HG03139 (cell line): Measurements from ENCODE around the gene MYO5C.
A peak's percentile ranks its signal among the peaks of the same experiment; 100 is the strongest.

Source experiments
- ATAC-seq: cut with Tn5 transposase; IDR thresholded peaks from one replicate; pipeline ENCODE4 v1.9.1; 2021; ENCODE audit not compliant: unreplicated experiment

The MYO5C gene

DNA sequence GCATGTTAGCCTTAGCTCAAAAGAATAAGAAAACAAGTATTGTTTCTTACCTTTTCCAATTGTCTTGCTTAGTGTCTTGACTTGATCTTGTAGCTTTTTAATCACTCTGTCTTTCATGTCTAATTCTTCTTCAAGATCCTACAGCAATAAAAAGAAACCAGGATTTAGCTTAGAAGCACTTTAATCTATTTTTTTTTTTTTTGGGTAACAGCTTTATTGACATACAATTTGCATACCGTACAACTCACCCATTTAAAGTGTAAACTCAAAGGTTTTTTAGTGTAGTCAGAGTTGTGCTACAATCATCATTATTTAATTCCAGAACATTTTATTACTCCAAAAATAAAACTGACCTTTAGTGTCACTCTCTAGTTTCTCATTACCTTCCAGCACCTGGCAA is 81.1 kb downstream of the MYO5C start:
- no peak for ATAC-seq

DNA sequence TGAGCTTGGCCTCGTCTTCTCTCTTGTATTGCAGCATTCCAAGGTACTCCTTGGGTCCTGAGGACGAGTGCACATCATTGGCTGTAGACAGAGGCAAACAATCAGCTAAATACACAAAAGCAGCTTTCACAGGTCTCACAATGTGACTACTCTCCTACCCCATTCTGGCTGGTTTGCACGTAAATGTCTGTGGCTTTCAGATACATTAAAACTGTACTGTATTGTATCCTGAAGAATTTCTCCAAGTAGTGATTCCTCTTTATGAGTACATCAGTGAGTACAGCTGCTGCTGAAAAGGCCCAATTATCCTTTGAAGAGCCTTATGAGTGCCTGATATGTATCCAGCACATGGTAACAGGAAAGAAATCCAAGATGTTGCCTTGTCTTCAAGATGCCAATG is 82.4 kb downstream of the MYO5C start:
- no peak for ATAC-seq

DNA sequence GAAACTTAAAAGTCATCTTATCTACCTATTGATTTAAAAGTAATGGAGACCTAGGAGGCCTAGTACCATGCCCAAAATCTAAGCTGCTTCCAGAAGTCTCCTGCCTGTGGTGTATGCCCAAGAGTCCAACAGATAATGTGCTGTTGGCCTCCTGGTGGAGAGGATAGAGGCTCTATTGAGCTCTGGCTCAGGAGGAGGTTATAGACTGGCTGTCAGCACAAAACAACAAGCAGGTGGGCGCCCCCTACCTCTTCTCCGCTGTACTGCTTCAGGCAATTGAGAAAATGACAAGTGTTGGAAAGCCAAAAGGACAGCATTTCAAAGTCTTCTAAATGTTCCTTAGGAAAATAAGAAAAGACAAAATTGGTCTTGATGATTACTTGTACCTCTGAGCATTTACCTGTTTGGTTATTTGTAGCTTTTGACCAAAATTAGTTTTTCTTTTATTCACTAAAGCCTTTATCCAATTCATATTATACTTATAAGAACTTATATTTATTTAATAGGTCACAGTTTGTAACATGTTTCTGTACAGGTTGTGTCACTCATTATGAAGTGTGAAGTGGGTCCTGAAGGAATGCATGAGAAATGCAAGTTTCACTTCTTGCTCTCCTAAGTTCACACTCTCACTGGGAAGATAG is 87.2 kb downstream of the MYO5C start:
- peak; percentile 83 for ATAC-seq

DNA sequence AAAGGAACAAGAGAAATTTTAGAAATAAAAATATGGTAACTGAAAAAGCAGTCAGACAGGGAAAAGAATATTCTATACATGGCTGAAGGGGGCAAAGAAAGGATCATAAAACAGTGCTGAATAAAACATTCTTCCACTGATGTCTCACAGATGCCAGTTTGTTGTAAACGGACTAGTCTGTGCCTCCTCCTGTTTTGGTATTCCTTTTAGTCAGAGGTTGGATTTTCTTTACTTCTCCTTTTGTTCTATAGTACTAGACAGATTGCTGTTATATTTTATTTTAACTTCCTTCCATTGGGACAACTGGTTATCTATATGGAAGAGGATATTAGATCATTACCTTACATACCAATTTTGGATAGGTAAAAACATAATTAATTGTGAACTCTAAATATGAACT is 88.4 kb downstream of the MYO5C start:
- ATAC-seq, result no peak

DNA sequence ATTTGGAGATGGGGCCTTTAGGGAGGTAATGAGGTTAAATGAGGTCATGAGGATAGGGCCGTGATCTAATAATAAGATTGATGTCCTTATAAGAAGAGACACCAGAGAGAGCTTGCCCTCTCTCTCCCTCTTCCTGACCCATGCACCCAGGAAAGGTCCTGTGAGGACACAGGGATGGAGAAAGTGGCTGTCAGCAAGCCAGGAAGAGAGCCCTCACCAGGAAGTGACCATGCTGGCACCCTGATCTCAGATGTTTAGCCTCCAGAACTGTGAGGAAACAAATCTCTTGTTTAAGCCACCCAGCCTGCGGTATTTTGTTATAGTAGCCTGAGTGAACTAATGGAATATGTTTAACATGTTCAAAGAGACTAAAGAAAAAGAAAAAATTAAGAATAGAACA is 89.2 kb downstream of the MYO5C start:
- no peak for ATAC-seq

DNA sequence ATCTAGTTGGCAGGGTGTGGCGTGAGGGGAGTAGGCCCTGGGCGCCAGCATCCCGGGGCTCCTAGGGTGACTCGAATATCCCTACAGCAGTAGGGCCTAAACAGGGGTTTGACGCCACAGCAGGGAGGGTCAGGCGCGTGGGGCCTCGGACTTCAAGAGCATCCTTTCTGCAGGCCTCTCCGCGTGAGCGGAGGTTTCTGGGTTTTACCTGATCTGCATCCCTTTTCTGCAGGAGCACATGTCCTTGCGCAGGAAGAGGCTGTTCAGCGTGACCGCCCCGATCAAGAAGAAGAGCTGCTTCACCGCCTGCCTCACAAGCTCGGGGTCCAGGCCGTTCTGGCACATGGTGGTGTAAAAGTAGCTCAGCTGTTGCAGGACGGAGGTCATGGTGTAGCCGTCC is 90.9 kb downstream of the MYO5C start:
- no peak for ATAC-seq

DNA sequence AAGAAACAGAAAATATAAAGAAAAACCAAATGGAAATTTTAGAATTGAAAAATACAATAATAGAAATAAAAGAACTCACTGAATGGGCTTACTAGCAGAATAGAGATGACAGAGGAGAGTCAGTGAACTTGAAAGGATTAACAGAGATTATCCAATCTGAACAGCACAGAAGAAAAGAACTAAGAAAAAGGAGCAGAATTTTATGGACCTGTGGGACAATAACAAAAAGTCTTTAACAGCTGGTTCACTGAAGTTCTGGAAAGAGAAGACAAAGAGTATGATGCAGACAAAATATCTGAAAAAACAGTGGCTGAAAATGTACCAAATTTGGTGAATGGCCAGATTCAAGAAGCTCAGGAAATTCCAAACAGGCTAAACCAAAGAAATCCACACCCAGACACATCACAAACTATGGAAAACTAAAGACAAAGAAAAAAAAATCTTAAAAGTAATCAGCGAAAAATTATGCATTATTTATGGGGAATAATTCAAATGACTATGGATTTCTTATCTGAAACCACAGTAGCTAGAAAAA is 94.7 kb downstream of the MYO5C start:
- ATAC-seq, result no peak

DNA sequence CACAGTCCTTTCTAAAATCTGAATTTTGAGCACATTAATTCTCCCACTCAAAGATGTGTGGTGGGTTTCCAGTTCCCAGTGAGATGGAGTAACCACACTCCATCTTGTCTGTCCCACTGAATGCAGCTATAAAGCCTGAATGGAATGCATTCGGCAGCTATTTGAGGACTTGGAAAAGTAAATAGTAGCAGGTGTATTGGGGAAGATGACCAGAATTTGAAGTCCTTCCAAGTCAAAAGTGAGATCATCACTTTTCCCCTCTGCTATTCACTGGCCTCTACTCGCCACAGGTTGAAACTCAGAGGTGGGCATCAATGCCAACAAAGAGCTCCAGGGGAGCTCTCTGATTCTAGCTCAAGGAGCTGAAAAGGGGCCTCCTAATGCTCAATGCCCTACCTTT is 96.3 kb downstream of the MYO5C start:
- ATAC-seq, result no peak

DNA sequence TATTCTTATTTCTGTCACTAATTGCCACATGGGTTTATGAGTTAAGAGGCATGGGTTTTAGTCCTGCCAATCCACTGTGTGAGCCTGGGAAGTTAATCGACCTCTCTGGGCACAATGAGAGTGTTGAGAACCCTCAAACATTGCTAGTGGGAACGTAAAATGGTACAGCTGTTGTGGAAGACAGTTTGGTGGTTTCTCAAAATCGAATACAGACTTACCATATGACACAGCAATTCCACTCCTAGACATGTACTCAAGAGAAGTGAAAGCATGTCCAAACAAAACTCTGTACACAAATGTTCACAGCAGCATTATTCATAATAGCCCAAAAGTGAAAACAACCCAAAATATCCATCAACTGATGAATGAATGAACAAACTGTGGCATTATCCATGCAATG is 98.7 kb downstream of the MYO5C start:
- ATAC-seq, result no peak

DNA sequence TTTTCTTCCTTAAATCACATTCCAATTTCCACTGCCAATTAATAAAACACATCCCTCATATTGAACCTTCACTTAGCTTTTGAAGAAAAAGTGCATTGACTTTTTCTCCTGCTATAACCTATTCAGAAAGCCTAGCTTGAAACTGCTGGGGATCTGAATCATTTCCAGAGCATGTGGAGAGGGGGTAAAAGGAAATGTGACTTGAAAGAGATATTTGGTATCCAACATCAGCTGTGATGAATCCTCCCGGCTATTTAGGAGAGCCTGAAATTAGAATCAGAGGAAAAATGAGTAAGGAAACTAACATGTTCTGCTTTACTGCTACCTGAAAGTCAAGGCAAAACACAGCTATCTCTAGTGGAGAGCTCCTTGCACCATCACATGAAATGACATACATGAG is 101.8 kb downstream of the MYO5C start:
- ATAC-seq, result no peak

DNA sequence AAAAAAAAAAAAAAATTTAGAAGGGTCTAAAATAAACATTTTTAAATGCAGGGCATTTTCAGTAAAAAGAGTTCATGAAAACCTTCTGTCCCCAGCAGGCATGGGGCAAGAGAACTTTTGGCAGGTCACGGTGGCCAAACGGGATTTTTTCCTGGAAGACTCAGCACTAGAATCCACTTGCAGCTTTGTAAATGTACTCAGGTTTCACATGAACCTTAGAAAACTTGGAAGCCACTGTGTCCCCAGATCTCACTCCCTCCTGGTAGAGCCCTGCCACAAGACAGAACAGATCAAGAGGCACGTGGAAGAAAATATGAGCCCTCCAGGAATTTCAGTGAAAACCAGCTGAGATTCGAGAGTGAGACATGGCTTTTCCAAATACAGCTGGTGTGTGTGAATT is 102.3 kb downstream of the MYO5C start:
- no peak for ATAC-seq

DNA sequence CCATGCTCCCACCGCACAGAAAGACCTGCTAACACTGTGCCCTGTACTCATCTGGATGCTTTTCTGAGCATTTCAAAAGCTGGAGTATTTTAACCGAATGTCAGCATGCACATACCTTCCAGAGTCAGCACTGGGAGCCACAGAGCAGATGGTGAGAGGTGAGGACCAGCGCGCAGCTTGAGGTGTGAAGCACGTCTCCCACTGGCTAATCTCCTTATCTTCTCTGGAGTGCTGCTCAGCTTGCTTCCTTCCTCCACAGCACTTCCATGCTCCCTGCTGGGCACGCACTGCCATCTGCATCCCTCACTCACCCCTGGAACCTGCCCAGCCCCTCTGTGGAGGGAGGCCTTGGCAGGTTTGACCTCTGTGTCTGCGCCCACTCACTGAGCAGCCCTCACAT is 104.4 kb downstream of the MYO5C start, which contains the start of gene GNB5:
Gene GNB5, minus strand, starts transcription at position 186 of the 400 bp plus-strand sequence. CDS start 6,716 bp downstream, outside the sequence.
- no peak for ATAC-seq

DNA sequence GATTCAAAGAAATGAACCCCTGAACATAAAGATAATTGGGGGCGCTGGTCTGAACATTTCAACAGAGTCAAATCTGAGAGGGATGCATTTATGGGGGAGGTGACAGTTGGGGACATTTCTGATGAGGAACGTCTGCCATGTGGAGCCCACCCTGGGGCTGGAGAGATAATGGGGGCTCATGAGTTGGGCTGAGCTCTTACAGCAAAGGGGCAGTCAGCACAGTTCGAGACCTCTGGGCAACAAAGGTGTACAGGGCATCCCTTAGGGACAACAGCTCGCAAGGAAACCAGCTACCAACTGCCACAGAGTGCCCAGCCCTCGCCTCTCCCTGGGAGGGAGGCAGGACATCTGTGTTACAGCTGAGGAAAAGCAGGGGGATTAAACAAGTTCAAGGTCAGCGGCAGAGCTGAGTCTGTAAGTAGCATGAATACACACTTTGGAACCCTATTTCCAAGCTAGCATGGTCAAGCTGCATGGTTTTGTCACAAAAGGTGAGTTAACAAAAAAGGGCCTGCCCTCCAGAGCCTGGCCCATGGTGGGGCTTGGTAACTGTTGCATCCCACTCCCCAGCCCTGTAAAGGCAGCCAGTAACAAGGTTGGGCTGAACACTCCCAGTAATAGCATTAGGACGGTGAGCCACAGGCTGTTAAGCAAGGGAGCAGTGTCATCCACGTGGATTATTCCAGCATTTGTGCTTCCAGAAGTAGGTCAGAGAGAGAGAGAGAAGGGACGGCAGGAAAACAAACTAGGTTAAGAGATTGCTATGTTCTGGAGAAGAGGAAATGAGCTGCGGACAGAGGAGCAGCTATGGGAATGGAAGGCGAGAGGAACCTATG is 108.7 kb downstream of the MYO5C start:
- ATAC-seq, result no peak

DNA sequence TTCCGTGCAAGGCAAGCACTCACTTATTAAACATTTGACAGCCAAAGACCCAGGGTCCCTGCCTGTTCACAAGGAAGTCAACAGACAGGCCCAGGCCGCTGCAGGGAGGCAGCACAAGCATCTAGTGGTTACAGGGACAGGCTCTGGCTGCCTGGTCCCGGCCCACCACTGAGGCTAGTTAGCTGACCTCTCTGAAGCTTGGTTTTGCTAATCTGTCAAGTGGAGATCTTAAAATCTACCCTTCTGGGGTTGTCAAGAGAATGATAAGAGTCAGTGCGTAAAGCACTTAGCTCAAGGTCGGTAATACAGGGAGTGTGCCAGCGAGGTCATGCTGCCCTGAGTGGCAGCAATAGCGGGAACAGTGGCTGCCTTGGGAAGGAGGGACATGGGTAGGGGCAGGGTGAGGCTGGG is 110.4 kb downstream of the MYO5C start:
- ATAC-seq, result no peak

DNA sequence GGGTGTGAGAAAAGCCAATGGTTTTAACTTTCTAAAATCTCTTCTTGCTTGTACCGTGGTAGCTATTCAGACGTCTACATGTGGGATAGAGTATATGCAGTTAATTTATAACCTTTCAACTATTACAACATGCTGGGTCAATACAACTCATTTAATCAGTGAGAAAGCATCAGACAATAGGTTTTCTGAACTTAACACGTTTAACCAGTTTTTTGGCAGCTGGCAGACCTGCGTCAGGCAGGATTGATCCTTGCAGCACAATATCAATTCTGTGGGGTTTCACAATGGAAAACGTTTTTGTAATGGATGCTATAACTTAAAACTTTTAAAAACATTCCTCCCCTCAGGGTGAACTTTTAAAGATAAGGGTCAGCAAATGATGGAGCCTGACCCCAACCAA is 110.9 kb downstream of the MYO5C start:
- ATAC-seq, result no peak

DNA sequence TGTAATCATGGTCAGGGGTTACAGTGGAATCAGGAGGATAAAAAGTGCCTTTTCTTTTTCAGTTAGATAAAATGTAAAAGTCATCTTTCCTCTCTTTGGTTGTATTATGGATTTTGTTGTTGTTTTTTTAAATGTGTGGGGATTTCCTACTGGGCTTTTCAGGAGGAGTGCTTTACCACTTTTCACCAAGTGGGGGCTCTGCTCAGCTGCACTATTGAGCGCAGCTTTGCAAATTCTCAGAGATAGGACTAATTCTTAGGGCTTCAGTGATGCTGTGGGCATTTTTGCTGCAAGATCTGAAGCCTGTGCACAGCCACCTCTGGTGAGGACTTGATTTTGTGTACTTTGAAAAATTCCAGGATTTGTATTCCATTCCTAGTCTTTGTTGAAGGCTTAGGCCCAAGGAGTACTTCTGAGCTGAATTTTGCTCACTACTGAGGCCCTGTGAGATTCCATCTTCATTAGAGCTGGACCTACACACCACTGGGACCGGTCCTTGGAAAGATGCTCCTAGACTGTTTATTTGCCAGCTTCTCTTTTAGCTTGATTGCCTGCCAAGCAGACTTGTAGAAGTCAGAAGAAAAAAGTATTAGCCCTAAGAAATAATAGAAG is 111.9 kb downstream of the MYO5C start:
- no peak for ATAC-seq

DNA sequence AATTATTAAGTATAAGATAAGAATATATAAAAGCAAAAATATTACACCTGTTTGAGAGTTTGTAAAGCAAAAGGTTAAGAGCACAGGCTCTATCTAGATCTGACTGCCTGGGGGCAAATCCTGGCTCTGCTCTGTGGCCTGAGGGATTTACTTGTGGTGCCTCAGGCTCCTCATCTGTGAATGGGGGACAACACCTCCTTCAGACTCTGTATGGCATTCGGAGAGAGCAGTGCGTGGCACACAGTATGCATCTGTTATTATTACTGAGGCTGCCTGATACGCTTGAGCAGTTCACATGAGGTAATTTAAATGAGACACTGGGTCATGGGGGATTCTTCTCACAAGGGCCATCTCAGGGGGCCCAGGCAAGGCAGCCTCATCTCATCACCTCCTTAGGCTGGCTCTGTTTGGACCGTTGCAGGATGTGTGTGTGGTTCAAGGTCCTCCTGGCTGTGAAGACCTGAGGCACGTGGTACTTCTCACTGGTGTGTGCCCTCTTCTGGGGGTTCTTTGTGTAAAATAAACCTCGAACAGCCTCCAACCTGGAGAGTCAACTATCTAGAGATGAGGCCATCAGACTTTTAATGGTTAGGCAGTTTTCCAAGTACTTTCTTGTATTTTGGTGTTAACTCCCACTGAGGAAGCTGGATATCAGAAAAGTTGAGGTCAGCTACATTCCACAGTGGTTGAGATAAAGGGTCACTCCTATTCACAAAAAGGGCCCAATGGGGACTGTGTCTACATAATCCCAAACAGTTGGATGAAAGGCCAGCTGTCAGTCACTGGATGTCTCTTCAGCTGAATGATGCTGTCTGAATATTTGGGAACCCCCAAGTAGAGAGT is 113.4 kb downstream of the MYO5C start:
- no peak for ATAC-seq

DNA sequence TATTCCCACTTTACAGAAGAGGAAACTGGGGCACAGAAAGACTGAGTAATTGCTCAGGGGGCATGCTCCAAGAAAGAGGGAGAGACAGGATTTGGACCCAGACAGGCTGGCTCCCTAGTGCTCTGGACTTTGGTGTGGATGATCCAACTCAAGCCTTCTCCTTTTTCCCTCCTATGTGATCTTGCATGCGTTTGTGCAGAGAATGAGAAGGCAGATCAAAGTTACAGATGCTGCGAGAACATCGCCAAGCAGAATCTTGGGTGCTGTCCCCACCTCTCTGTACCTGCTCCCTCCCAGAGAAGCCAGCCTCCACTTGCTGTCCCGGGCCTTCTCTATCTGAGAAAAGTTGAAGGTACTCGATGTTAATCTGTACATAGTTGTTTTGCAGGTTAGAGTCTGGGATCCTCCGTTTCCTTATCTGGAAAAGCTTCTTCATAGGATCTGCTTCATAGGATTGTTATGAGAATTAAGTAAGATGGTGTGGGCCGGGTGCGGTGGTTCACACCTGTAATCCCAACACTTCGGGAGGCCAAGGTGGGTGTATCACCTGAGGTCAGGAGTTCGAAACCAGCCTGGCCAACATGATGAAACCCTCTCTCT is 114.7 kb downstream of the MYO5C start:
- no peak for ATAC-seq

DNA sequence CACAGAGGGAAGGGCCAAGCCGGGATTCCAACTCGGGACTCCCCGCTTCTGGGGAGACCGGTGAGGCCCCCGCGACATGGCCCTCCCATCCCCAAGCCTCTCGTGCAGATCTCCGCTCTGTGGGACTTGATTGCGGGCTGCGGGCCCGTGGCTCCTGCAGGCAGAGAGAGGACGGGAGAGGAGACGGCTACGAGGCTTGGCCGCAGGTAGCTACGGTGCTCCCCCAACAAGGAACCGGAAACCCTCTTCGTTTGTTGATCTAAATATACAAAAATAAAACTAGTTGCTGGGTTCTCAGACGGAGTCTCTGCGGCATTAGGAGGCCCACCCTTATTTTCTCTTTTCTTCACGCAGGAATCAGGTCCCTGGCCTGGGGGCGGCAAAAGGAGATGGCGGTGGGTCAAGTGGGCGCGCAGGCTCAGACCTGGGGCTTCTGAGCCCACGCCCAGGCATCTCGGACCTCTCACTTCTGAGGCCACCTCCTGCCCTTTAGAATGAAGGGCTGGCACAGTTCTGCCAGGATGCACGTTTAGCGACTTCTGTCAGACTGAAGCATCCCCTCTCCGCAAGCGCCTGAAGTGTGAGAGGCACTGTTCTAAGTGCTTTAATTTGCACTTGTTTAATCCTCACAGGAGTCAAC is 115.3 kb downstream of the MYO5C start:
- peak; percentile 26 for ATAC-seq
